Measurements from ENCODE around the gene MST1. TPM values are rescaled to one million over a fixed set of nuclear protein-coding genes. Genes with fewer than 3 reads are reported as not detected.

The MST1 gene
- total RNA-seq, 4 donors from 2014 or later, result 0.10 to 4.8 (median 2.4) TPM

DNA sequence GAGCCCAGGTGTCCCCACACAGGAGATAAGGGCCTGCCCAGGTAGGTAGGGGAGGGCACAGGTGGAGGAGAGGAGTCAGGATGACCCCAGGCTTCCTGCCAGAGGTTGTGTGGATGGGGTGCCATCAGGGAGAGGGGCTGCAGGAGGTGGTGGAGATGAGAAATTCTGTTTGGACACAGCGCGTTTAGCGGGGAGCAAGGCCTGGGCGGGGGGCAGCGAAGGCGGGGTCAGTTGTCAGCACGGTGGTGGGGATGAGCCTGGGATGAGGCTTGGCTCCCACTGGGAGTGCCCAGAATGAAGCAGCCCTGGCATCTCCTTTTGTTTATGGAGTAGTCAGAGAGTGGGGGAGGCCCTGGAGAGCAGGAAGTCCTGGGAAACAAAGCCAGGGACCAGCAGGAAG lies 14.7 kb upstream of the MST1 start:
- no peak for DNase-seq
- no peaks in the 10 kb centered on the region for H3K9me3 ChIP-seq
- H3K27me3 ChIP-seq, result no peaks in the 10 kb centered on the region
- H3K27ac ChIP-seq, result peak overlapping the region in 2 of 4 donors; percentile 32 to 68
- no peaks in the 10 kb centered on the region for H3K4me1 ChIP-seq
- H3K36me3 ChIP-seq, result peaks cover 0 to 70% of the 10 kb centered on the region in 2 donors
- ATAC-seq, result no peak
- intact Hi-C loops (cut with DNase I; ENCODE audit: low total_unique reads) (loop anchor here (1.0 to 5.0 kb wide), 2 partner anchors 135 to 203 kb away; no protein-coding TSS in a partner anchor), in situ Hi-C loops (cut with MboI; ENCODE audit: low sequenced_read_pairs in 4 of 4) (no loop called here)
- H3K4me3 ChIP-seq, result no peak overlapping the region
- TF ChIP-seq POLR2A (IDR thresholded peaks at IDR 0.05), result no peak
- TF ChIP-seq, protein P1, sequence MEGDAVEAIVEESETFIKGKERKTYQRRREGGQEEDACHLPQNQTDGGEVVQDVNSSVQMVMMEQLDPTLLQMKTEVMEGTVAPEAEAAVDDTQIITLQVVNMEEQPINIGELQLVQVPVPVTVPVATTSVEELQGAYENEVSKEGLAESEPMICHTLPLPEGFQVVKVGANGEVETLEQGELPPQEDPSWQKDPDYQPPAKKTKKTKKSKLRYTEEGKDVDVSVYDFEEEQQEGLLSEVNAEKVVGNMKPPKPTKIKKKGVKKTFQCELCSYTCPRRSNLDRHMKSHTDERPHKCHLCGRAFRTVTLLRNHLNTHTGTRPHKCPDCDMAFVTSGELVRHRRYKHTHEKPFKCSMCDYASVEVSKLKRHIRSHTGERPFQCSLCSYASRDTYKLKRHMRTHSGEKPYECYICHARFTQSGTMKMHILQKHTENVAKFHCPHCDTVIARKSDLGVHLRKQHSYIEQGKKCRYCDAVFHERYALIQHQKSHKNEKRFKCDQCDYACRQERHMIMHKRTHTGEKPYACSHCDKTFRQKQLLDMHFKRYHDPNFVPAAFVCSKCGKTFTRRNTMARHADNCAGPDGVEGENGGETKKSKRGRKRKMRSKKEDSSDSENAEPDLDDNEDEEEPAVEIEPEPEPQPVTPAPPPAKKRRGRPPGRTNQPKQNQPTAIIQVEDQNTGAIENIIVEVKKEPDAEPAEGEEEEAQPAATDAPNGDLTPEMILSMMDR (IDR thresholded peaks at IDR 0.05 in 4 of 5, conservative IDR thresholded peaks at IDR 0.05 in 1 of 5), result no peak

GRCh38 chr3:49703443-49703927 lies 14.2 kb upstream of the MST1 start:
- Histone ChIP-seq H3K36me3 (peaks cover 0 to 74% of the 10 kb centered on the region in 2 donors), H3K4me1 (no peaks in the 10 kb centered on the region), H3K4me3 (no peak overlapping the region), H3K9me3 (no peaks in the 10 kb centered on the region), H3K27ac (peak overlapping the region in 2 of 4 donors; percentile 32 to 68), H3K27me3 (no peaks in the 10 kb centered on the region)
- intact Hi-C loops (cut with DNase I; ENCODE audit: low total_unique reads) (loop anchor here (1.0 to 5.0 kb wide), 2 partner anchors 136 to 204 kb away; no protein-coding TSS in a partner anchor), in situ Hi-C loops (cut with MboI; ENCODE audit: low sequenced_read_pairs in 4 of 4) (no loop called here)
- ATAC-seq (peak; percentile 84 to 90), DNase-seq (peak in 1 of 2 donors; percentile 75)
- TF ChIP-seq POLR2A (IDR thresholded peaks at IDR 0.05), result no peak
- TF ChIP-seq, protein P1 (IDR thresholded peaks at IDR 0.05 in 4 of 5, conservative IDR thresholded peaks at IDR 0.05 in 1 of 5), result peak; percentile 75 to 84 (median 80)

GRCh38 chr3:49702672-49703071 lies 13.4 kb upstream of the MST1 start:
- Histone ChIP-seq H3K9me3 (no peaks in the 10 kb centered on the region), H3K27ac (peak overlapping the region in 1 of 4 donors; percentile 68), H3K27me3 (no peaks in the 10 kb centered on the region), H3K4me3 (no peak overlapping the region), H3K4me1 (no peaks in the 10 kb centered on the region), H3K36me3 (peaks cover 0 to 82% of the 10 kb centered on the region in 2 donors)
- in situ Hi-C loops (cut with MboI; ENCODE audit: low sequenced_read_pairs in 4 of 4), result no loop called here
- TF ChIP-seq POLR2A (IDR thresholded peaks at IDR 0.05), result no peak
- TF ChIP-seq, protein P1 (IDR thresholded peaks at IDR 0.05 in 4 of 5, conservative IDR thresholded peaks at IDR 0.05 in 1 of 5), result no peak
- DNase-seq (no peak), ATAC-seq (no peak)
- intact Hi-C loops (cut with DNase I; ENCODE audit: low total_unique reads), result loop anchor here (1.0 to 5.0 kb wide), 2 partner anchors 137 to 205 kb away; no protein-coding TSS in a partner anchor

DNA sequence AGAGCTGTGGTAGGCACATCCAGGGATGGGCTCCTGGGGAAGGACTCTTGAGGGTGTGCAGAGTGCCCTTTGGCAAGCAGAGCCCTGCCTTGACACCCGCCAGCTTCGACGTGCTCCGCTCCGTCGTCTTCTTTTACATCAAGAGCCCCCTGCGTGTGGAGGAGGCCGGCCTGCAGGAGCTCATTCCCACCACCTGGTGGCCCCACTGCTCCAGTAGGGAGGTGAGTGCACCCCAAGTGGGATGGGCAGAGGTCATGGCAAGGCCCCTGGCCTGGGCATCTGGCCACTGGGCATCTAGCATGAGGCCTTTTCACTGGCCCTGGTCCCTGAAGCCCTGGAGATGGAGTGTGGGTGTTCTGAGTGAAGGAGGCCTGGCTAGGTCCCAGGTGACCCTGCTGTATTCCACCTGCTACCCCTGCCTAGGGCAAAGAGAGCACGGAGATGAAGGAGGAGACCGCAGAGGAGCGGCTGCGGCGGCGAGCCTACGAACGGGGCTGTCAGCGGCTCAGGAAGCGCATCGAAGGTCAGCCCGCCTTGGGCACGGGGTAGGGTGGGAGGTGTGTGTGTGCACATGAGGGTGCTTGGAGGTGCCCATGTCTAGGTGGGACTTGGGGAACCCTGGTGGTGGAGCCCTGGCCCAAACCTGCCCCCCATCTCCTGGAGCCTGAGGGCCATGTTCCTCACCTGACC lies 12.3 kb upstream of the MST1 start:
- TF ChIP-seq, protein P1 (IDR thresholded peaks at IDR 0.05 in 4 of 5, conservative IDR thresholded peaks at IDR 0.05 in 1 of 5), result peak in 4 of 5 experiments; percentile 29 to 52 (median 37)
- TF ChIP-seq POLR2A (IDR thresholded peaks at IDR 0.05), result no peak
- Histone ChIP-seq H3K4me3 (no peak overlapping the region), H3K9me3 (no peaks in the 10 kb centered on the region), H3K36me3 (peaks cover 0 to 74% of the 10 kb centered on the region in 2 donors), H3K27ac (peak overlapping the region in 1 of 4 donors; percentile 98), H3K27me3 (no peaks in the 10 kb centered on the region), H3K4me1 (peaks cover 0 to 5% of the 10 kb centered on the region in 2 donors)
- intact Hi-C loops (cut with DNase I; ENCODE audit: low total_unique reads) (loop anchor here (5.0 kb wide), 1 partner anchor 206 kb away; no protein-coding TSS in a partner anchor), in situ Hi-C loops (cut with MboI; ENCODE audit: low sequenced_read_pairs in 4 of 4) (no loop called here)
- DNase-seq (no peak), ATAC-seq (no peak)

Data from gastrocnemius medialis (tissue), 4 donors.